ENCODE data around the gene KIAA1958. TPM values are rescaled to one million over a fixed set of nuclear protein-coding genes. Genes with fewer than 3 reads are reported as not detected.

Gene KIAA1958
- total RNA-seq, 1 experiment from 2014 or later, result 18.5 TPM

- no peaks in the 10 kb centered on the region for H3K9me2 ChIP-seq (ENCODE audit: insufficient read depth)
- H3K9ac ChIP-seq (ENCODE audit: low read length), result no peak overlapping the region
- H3K79me2 ChIP-seq (ENCODE audit: insufficient read depth, low read length), result peaks cover 51% of the 10 kb centered on the region
- no peaks in the 10 kb centered on the region for H3K27me3 ChIP-seq (ENCODE audit: insufficient read depth, low read length)
- H4K20me1 ChIP-seq (ENCODE audit: insufficient read depth), result peaks cover 6% of the 10 kb centered on the region
- no peak overlapping the region for H2AFZ ChIP-seq (ENCODE audit: low read depth, low read length, poor library complexity, severe bottlenecking)
- RAD21 ChIA-PET (ENCODE audit: low non-redundant PET in 1 of 2, low total read pairs in 2 of 2, uncharacterized antibody in 2 of 2, unreplicated experiment in 2 of 2), result no interaction called here
- H3K36me3 ChIP-seq (ENCODE audit: control insufficient read depth in 1 of 2, insufficient read depth in 2 of 2, low read length in 2 of 2), result peaks cover 4 to 7% of the 10 kb centered on the region in 2 experiments; a peak in 2 of 4 replicates
- no peak overlapping the region for H3K4me3 ChIP-seq (replicated peaks in 1 of 2; ENCODE audit: low read depth in 1 of 2, low read length in 2 of 2)
- peaks cover 5 to 13% of the 10 kb centered on the region in 2 experiments for H3K4me1 ChIP-seq (ENCODE audit: control insufficient read depth in 1 of 2, insufficient read depth in 2 of 2, low read length in 2 of 2)
- BruUV-seq (replicated peaks), result no TSS peak
- ATAC-seq, result no peak
- CTCF ChIA-PET, result no interaction called here
- no peaks in the 10 kb centered on the region; a peak in 1 of 4 replicates for H3K9me3 ChIP-seq (ENCODE audit: control insufficient read depth in 1 of 2, insufficient read depth in 1 of 2, low read depth in 1 of 2, low read length in 2 of 2)
- no peak for TF ChIP-seq EZH2phosphoT487 (IDR thresholded peaks at IDR 0.05; ENCODE audit: borderline replicate concordance)
- TF ChIP-seq, protein P1, sequence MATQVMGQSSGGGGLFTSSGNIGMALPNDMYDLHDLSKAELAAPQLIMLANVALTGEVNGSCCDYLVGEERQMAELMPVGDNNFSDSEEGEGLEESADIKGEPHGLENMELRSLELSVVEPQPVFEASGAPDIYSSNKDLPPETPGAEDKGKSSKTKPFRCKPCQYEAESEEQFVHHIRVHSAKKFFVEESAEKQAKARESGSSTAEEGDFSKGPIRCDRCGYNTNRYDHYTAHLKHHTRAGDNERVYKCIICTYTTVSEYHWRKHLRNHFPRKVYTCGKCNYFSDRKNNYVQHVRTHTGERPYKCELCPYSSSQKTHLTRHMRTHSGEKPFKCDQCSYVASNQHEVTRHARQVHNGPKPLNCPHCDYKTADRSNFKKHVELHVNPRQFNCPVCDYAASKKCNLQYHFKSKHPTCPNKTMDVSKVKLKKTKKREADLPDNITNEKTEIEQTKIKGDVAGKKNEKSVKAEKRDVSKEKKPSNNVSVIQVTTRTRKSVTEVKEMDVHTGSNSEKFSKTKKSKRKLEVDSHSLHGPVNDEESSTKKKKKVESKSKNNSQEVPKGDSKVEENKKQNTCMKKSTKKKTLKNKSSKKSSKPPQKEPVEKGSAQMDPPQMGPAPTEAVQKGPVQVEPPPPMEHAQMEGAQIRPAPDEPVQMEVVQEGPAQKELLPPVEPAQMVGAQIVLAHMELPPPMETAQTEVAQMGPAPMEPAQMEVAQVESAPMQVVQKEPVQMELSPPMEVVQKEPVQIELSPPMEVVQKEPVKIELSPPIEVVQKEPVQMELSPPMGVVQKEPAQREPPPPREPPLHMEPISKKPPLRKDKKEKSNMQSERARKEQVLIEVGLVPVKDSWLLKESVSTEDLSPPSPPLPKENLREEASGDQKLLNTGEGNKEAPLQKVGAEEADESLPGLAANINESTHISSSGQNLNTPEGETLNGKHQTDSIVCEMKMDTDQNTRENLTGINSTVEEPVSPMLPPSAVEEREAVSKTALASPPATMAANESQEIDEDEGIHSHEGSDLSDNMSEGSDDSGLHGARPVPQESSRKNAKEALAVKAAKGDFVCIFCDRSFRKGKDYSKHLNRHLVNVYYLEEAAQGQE (IDR thresholded peaks at IDR 0.05; ENCODE audit: low read depth), result no peak
- TF ChIP-seq, protein P2, sequence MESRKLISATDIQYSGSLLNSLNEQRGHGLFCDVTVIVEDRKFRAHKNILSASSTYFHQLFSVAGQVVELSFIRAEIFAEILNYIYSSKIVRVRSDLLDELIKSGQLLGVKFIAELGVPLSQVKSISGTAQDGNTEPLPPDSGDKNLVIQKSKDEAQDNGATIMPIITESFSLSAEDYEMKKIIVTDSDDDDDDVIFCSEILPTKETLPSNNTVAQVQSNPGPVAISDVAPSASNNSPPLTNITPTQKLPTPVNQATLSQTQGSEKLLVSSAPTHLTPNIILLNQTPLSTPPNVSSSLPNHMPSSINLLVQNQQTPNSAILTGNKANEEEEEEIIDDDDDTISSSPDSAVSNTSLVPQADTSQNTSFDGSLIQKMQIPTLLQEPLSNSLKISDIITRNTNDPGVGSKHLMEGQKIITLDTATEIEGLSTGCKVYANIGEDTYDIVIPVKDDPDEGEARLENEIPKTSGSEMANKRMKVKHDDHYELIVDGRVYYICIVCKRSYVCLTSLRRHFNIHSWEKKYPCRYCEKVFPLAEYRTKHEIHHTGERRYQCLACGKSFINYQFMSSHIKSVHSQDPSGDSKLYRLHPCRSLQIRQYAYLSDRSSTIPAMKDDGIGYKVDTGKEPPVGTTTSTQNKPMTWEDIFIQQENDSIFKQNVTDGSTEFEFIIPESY (IDR thresholded peaks at IDR 0.05; ENCODE audit: extremely low read depth, insufficient replicate concordance, low read length), result no peak
- TF ChIP-seq POLR2A (IDR thresholded peaks at IDR 0.05; ENCODE audit: borderline replicate concordance, extremely low read depth, insufficient read depth, insufficient read length), result no peak
- no peak for TF ChIP-seq ATF3 (IDR thresholded peaks at IDR 0.05)
- no peak for TF ChIP-seq SP1 (IDR thresholded peaks at IDR 0.05; ENCODE audit: low read depth)
- TF ChIP-seq POLR2AphosphoS5 (IDR thresholded peaks at IDR 0.05; ENCODE audit: low read depth, low read length), result no peak
- no peak for TF ChIP-seq EGR1 (IDR thresholded peaks at IDR 0.05; ENCODE audit: low read depth)
- TF ChIP-seq, protein P3, sequence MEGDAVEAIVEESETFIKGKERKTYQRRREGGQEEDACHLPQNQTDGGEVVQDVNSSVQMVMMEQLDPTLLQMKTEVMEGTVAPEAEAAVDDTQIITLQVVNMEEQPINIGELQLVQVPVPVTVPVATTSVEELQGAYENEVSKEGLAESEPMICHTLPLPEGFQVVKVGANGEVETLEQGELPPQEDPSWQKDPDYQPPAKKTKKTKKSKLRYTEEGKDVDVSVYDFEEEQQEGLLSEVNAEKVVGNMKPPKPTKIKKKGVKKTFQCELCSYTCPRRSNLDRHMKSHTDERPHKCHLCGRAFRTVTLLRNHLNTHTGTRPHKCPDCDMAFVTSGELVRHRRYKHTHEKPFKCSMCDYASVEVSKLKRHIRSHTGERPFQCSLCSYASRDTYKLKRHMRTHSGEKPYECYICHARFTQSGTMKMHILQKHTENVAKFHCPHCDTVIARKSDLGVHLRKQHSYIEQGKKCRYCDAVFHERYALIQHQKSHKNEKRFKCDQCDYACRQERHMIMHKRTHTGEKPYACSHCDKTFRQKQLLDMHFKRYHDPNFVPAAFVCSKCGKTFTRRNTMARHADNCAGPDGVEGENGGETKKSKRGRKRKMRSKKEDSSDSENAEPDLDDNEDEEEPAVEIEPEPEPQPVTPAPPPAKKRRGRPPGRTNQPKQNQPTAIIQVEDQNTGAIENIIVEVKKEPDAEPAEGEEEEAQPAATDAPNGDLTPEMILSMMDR (IDR thresholded peaks at IDR 0.05 in 2 of 3, conservative IDR thresholded peaks at IDR 0.05 in 1 of 3; ENCODE audit: borderline replicate concordance in 1 of 3, insufficient read depth in 1 of 3, low read depth in 2 of 3, low read length in 2 of 3), result no peak
- no peak for TF ChIP-seq TCF7L2 (IDR thresholded peaks at IDR 0.05; ENCODE audit: borderline replicate concordance, extremely low read depth, insufficient read depth, insufficient read length)
- TF ChIP-seq JUND (IDR thresholded peaks at IDR 0.05), result no peak
- TF ChIP-seq FOSL1 (IDR thresholded peaks at IDR 0.05; ENCODE audit: low read depth), result no peak
- TF ChIP-seq ZFX (IDR thresholded peaks at IDR 0.05), result no peak
- TF ChIP-seq ELF1 (IDR thresholded peaks at IDR 0.05; ENCODE audit: borderline replicate concordance, low read depth), result no peak
- TF ChIP-seq YY1 (IDR thresholded peaks at IDR 0.05; ENCODE audit: extremely low read depth, insufficient replicate concordance, low read depth, low read length), result no peak
- no peak for TF ChIP-seq SIN3A (IDR thresholded peaks at IDR 0.05; ENCODE audit: low read depth)
- no peak for TF ChIP-seq MAX (IDR thresholded peaks at IDR 0.05)
- TF ChIP-seq CEBPB (IDR thresholded peaks at IDR 0.05; ENCODE audit: low read depth), result no peak
- TF ChIP-seq CBX3 (IDR thresholded peaks at IDR 0.05; ENCODE audit: low read depth), result no peak
- no peak overlapping the region for H3K4me2 ChIP-seq (ENCODE audit: low read length)
- intact Hi-C loops (cut with micrococcal nuclease), result loop anchor here (10.0 kb wide), 1 partner anchor 225 kb away; the partner anchor contains the start of gene INIP
- POLR2A ChIA-PET, result no interaction called here
- no peak overlapping the region for H3K27ac ChIP-seq (ENCODE audit: low read depth, low read length)
- no peak for DNase-seq (ENCODE audit: low read depth, low spot score)
Observed at GRCh38 chr9:112489876-112490666, 3.4 kb downstream of the KIAA1958 start.

All from HCT116 (cell line).